DND-41 (cell line): ENCODE measurements around the gene CD27.

Experiments used
- EZH2 ChIP-seq: IDR thresholded peaks from 3 replicates; pipeline ENCODE4 v1.6.1; 2012; ENCODE audit warnings: borderline replicate concordance, low read depth, mild to moderate bottlenecking, moderate library complexity, low read length, inconsistent platforms; ENCODE audit not compliant: severe bottlenecking
- TF ChIP-seq, protein P1 (sequence below): IDR thresholded peaks from 2 replicates; pipeline ENCODE4 v1.5.1; 2012; ENCODE audit warnings: borderline replicate concordance, low read length, moderate library complexity, mild to moderate bottlenecking; ENCODE audit not compliant: poor library complexity, severe bottlenecking; ENCODE audit errors: extremely low read depth

DNA sequence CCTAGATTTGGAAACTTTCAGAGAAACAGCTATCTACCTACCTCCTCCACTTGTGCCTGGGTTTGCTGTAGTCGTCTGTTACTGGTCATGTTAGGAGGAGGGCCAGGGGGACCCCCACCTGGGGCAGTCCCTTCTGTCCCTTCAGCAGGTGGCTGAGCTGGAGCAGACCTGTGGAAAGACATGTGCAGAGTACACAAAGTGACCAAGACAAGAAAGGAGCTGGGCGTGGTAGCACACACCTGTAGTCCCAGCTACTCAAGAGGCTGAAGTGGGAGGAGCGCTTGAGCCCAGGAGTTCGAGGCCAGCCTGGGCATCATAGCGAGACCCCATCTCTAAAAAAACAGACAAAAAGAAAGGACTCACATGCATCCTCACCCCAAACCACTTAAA, 21.4 kb downstream of the CD27 start:
- TF ChIP-seq, protein P1, sequence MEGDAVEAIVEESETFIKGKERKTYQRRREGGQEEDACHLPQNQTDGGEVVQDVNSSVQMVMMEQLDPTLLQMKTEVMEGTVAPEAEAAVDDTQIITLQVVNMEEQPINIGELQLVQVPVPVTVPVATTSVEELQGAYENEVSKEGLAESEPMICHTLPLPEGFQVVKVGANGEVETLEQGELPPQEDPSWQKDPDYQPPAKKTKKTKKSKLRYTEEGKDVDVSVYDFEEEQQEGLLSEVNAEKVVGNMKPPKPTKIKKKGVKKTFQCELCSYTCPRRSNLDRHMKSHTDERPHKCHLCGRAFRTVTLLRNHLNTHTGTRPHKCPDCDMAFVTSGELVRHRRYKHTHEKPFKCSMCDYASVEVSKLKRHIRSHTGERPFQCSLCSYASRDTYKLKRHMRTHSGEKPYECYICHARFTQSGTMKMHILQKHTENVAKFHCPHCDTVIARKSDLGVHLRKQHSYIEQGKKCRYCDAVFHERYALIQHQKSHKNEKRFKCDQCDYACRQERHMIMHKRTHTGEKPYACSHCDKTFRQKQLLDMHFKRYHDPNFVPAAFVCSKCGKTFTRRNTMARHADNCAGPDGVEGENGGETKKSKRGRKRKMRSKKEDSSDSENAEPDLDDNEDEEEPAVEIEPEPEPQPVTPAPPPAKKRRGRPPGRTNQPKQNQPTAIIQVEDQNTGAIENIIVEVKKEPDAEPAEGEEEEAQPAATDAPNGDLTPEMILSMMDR: no peak
- TF ChIP-seq EZH2: no peak
